HFF-Myc (cell line): ENCODE data around the gene CCDC192.

ENCODE experiments used
- DNase-seq: peaks from one replicate; pipeline ENCODE4 v3.0.0-alpha.2; 2011; ENCODE audit warnings: low read depth; ENCODE audit errors: extremely low read depth
- H3K4me3 ChIP-seq: replicated peaks from 2 replicates; pipeline ENCODE4 v1.5.1; 2011; ENCODE audit warnings: low read depth, mild to moderate bottlenecking, control low read depth, low read length
- TF ChIP-seq, protein P1 (sequence below): IDR thresholded peaks from 2 replicates; pipeline ENCODE4 v1.5.1; 2012; ENCODE audit warnings: mild to moderate bottlenecking, low read depth, low read length, control low read depth; ENCODE audit errors: missing control alignments

Gene CCDC192

DNA sequence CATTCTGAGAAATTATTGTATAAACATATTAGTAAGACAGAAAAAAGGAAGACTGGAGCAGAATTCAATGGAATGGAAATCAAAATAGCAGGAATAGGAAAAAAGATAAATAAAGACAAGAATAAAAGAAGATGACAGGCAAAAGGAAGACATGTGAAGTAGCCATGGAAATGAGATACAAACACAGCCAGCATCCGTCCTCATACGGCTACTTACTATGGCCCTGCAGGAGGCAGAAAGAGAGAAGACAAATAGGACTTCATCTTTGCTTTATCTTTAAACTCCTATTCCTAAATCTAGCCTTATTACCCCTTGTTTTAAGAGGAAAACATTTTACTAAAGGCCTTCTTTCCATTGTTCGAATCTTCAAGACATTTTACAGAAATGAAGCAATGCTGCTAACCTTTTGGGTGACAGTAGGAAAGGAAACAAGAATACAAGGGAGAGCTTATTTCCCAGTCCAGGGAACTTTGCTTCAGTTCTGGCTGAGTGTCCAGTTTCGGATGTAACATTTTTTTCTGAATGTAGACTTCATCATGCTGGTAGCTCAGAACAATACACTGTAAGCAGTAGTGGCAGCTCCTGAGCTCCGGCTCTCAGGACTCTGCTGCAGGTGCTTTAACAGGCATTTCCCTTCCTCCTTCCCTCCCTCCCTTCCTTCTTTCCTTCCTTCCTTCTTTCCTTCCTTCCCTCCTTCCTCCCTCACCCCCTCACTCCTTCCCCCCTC lies 274.0 kb downstream of the CCDC192 start:
- DNase-seq, result no peak
- no peak overlapping the region for H3K4me3 ChIP-seq
- TF ChIP-seq, protein P1, sequence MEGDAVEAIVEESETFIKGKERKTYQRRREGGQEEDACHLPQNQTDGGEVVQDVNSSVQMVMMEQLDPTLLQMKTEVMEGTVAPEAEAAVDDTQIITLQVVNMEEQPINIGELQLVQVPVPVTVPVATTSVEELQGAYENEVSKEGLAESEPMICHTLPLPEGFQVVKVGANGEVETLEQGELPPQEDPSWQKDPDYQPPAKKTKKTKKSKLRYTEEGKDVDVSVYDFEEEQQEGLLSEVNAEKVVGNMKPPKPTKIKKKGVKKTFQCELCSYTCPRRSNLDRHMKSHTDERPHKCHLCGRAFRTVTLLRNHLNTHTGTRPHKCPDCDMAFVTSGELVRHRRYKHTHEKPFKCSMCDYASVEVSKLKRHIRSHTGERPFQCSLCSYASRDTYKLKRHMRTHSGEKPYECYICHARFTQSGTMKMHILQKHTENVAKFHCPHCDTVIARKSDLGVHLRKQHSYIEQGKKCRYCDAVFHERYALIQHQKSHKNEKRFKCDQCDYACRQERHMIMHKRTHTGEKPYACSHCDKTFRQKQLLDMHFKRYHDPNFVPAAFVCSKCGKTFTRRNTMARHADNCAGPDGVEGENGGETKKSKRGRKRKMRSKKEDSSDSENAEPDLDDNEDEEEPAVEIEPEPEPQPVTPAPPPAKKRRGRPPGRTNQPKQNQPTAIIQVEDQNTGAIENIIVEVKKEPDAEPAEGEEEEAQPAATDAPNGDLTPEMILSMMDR, result no peak

DNA sequence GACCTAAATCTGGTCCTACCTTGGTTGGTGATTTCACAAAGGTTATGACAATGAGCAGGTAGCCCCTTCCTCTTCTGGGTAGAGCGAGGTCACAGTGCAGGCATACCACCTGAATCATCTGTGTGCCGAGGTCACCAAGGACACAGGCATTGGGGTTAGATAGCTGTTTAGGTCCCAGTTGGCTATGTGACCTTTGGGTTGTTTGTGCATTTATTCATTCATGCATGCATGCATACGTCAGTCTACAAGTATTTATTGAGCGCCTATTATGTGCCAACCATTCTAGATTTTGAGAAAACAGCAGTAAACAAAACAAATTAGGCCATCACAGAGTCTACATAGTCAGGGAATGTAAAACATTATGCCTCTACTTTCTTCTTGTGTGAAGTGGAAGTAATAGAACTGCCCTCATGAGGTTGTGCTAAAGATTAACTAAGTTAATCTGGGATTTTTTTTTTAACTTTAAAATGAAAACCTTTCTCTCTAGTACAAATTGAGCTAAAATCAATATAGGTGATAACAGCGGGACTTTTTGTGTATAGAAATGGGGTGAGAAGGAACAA lies 275.6 kb downstream of the CCDC192 start:
- DNase-seq, result no peak
- H3K4me3 ChIP-seq, result no peak overlapping the region
- TF ChIP-seq, protein P1, result no peak

DNA sequence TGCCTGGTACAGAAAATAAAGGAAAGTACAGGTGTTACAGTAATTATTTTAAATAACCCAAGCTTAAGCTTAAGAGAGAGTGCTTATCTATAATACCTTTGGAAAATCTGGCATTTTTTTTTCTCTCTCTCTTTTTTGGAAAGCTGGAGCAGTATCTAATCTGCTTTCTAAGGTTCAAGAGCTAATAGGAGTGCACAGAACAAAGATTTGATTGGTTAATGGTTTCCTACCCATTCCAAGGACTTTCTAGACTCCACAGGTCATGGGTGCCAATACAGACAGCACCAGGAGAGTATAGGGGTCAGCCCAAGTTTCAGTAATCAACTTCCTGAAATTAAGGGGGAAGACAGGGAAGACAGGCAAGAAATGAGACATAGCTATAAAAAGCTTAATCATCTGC lies 276.3 kb downstream of the CCDC192 start:
- no peak for DNase-seq
- H3K4me3 ChIP-seq, result no peak overlapping the region
- TF ChIP-seq, protein P1, result no peak

DNA sequence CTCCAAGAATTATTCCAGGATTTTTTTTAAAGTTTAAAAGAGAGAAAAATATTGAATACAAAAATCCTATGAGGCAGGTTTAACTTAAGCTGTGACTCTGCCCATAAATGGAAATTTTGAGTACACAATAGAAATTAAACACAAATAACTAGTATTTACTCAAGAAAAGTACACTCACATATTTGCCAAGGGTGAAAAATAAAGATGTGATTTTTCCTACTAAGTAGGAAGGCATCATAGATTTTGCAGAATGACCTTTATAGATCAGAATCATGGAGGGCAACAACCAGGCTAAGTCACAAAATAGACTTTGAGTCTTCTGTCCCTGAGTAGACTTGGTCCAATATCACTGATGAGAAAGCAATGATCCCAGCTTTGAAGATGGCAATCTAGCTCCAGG lies 277.7 kb downstream of the CCDC192 start:
- TF ChIP-seq, protein P1, result no peak
- H3K4me3 ChIP-seq, result no peak overlapping the region
- no peak for DNase-seq

DNA sequence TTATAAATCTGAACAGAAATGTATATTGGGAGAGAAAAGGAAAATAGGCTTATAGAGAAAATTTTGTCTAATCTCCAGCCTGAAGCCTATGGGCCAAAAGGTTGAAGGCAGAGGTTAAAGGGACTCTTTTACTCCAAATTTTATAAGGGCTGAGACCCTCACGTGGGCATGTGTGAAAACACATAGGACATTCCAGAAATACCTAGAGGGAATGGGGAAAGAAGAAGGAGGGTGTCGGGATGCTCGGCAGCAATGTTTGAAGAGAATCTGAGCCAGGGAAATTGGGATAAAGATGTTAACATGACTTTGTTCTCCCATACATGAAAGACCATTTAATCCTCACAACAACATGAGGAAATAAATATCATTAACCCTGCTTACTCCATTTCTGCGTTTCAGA lies 278.3 kb downstream of the CCDC192 start:
- TF ChIP-seq, protein P1, result no peak
- no peak overlapping the region for H3K4me3 ChIP-seq
- no peak for DNase-seq

DNA sequence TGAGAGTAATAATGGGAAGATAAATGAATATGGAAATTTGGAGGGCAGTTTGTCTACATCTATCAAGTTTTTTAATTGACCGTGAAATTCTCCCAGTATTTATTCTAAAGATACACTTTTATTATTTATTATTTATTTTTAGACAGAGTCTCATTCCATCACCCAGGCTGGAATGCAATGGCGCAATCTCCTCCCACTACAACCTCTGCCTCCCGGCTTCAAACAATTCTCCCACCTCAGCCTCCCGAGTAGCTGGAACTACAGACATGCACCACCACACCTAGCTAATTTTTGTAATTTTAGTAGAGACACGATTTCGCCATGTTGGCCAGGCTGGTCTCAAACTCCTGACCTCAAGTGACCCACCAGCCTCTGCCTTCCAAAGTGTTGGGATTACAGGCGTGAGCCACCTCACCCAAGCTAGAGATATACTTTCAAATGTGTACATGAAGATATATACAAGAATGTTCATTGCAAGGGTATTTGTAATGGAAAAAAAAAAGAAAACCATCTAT lies 282.7 kb downstream of the CCDC192 start:
- TF ChIP-seq, protein P1, result no peak
- DNase-seq, result no peak
- H3K4me3 ChIP-seq, result no peak overlapping the region
